HG02678 (cell line): ENCODE measurements around the gene CPNE4.
"Not testable (repeated sequence)": the region's sequence is repeated elsewhere in the genome, so short reads cannot be mapped to it uniquely, and the experiment has no call there.

Experiments
- ATAC-seq: cut with Tn5 transposase; IDR thresholded peaks from one replicate; pipeline ENCODE4 v1.9.1; 2021; ENCODE audit warnings: mild to moderate bottlenecking, moderate library complexity; ENCODE audit not compliant: unreplicated experiment

The CPNE4 gene

DNA sequence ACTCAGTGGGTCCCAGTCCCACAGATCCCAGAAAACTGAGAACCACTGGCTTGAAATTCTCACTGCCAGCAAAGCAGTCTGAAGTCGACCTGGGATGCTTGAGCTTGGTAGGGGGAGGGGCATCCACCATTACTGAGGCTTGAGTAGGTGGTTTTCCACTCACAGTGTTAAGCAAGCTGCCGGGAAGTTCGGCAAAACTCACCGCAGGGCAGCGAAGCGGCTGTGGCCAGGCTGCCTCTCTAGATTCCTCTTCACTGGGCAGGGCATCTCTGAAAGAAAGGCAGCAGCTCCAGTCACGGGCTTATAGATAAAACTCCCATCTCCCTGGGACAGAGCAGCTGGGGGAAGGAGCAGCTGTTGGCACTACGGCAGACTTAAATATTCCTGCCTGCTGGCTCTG is 71.4 kb downstream of the CPNE4 start:
- ATAC-seq: not testable (repeated sequence)

DNA sequence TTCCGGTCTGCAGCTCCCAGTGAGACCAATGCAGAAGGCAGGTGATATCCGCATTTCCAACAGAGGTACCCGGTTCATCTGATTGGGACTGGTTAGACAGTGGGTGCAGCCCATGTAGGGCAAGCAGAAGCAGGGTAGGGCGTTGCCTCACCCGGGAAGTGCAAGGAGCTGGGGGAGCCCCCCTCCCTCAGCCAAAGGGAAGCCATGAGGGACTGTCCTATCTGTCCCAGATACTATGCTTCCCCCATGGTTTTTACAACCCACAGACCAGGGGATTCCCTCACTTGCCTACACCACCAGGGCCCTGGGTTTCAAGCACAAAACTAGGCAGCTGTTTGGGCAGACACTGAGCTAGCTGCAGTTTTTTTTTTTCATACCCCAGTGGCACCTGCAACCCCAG is 71.8 kb downstream of the CPNE4 start:
- ATAC-seq: no peak

DNA sequence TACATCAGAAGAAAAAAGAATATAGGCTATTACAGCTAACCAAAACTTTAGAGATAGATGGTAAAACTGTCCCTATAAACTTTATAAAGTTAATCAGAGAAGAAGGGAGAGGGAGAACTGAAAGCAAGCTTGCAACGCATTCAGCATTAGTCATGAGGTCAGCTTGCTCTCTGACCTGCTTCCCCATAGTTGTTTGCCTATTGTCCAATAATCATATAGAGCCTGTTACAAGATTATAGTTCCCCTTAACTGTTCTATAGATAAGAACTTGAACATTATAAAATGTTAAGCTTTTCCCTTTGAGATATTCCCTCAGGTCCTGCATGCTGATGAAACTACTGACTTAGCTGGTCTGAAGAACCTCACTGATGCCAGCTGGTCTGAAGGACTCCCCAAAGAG is 74.5 kb downstream of the CPNE4 start:
- ATAC-seq: no peak

DNA sequence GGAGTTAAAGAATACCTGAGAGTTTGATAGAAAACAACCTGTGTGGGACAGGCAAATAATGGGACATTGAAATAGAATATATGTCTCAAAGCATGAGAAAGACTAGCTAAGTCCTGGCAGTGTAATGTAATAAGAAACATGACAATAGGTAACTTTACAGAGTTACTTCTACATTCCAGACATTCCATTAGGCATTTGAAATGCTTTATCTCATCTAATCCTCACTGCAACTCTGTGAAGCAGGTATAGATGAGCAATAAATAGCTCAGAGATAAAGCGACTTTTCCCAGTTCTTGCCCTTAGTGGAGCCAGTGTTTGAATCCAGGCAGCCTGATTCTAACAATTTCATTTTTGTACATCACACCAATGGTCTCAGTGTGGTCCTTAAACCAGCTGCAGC is 76.8 kb downstream of the CPNE4 start:
- ATAC-seq: no peak

DNA sequence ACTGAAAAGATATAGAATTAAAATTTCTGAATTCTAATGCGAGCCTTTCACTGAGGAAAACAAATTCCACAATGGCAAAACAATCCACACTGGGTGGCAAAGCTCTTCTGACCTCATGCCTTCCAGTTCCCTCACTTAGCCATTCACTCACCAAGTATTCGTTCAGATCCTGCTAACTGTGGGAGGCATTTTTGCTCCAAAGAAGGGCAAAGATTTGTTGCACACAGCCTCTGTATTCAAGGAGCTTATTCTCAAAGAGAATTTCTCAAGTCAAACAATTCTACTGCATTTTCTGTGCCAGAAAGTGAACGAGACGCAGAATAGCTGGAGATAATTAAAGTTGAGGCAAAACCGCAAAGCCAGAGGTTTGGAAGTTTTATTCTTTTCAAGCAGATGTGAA is 77.3 kb downstream of the CPNE4 start:
- no peak for ATAC-seq

DNA sequence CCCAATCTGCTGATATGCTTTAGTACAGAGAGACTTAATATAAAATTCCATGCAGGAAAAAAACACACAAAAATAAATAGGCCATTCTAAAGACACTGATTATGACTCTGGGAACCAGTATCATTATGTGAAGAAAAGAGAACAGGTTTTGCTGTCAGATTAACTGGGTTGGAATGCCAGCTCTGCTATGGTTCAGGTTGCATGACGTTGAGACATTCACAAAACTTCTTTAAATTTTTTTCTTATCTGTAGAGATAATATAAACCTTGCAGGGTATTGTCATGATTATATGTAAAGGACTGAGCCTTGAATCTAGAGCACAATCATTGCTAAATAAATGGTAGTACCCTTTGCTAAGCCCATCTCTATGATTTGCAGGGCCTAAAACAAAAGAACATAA is 86.0 kb downstream of the CPNE4 start:
- ATAC-seq: no peak

DNA sequence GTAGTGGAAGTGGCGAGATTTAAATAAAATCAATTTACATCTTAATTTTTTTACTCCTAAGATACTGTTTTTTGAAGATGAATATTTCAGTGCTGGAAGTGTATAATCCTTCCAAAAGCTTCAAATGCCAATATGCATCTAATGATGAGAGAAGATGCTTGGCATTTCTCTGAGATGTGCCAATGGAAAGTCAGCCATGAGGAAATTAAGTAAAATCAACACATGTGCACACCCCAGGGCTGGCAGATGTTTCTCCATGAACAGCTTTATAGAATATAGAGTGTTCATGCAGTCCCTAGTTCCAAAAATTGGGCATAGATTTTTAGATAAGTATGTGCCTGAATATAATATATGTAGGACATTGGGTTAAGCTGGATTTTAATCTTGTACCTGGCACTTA is 90.1 kb downstream of the CPNE4 start:
- no peak for ATAC-seq

DNA sequence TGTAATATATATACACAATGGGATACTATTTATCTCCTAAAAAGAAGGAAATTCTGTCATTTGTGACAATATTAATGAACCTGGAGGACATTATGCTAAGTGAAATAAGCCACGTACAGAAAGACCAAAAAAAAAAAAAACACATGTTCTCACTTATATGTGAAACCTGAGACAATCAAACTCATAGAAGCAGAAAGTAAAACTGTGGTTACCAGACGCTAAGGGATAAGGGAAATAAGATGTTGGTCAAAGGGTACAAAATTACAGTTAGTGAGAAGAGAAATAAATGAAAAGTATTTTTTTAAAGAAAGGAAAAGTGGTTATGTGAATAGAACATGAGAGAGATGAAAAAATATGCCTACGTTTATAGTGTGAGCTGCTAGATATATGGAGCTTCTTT is 101.1 kb downstream of the CPNE4 start:
- no peak for ATAC-seq

DNA sequence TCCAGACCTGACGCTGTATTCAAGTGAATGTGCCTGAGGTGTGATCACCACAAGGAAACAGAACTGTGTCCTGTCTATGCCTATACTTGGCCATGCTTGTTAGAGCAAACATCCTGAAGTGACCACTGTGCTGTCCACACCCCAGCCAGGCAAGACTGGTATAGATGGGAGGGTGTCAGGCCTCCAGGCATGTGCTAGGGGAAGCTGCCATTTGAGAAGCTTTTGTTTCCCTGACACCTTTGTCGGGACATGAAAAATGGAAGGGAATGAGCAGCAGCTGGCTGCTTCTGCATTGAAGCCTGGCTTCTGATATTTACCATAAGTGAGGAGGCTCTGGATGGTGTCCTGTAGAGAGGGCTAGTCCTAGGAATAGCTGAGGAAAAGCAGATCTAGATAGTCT is 106.2 kb downstream of the CPNE4 start:
- no peak for ATAC-seq

DNA sequence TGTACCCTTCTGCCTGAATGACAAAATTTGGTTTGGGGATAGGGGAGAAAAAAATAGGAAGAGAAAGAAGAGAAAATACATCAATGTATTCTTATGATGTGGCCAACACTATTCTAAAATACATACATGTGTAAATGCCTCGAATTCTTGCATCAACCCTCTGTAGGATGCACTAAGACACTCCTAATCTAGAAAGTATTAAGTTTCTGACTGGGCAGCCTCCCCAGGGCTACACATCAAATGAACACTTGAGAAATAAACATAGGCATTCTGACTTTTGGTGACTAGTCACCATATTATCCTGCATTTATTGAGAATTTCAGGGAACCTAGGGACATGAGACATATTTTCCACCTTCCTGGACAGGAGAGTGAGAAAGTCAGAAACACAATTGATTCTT is 109.2 kb downstream of the CPNE4 start:
- ATAC-seq: no peak

DNA sequence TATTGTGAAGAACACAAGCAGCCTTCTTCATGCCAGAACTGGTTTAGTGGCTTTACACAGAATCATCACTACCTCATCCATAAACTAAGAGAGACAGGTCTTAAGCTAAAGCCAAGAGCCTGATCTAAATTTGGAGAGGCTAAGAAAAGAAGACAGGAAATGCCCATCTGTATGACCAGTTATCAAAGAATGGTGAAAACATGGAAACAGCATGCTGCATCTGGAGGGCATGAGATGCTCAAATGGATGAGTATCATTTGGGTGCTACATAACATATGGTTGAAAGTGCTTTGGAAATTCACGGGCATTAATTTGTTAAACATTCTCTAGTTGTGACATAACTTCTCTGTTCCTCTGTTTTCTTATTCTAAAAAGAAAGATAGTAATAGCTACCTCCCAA is 112.5 kb downstream of the CPNE4 start:
- ATAC-seq: no peak

DNA sequence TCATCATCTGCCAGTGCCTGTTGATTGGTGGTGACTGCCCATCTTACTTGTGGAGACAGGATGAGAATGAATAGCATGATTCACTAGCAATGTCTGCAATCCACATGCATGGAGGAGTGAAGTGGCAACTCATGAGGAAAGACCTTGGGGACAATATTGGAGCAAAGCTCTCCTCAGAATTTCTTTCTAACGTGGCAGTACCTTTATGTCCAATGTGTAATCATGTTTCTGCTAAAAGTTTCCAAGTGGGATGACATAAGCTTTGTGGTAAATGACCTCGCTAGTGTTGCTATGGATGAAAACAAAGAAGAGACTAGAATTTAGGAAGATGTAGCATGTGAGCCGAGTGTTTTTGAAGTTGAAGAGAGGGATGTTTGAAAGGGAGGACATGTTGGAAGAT is 117.8 kb downstream of the CPNE4 start:
- no peak for ATAC-seq

DNA sequence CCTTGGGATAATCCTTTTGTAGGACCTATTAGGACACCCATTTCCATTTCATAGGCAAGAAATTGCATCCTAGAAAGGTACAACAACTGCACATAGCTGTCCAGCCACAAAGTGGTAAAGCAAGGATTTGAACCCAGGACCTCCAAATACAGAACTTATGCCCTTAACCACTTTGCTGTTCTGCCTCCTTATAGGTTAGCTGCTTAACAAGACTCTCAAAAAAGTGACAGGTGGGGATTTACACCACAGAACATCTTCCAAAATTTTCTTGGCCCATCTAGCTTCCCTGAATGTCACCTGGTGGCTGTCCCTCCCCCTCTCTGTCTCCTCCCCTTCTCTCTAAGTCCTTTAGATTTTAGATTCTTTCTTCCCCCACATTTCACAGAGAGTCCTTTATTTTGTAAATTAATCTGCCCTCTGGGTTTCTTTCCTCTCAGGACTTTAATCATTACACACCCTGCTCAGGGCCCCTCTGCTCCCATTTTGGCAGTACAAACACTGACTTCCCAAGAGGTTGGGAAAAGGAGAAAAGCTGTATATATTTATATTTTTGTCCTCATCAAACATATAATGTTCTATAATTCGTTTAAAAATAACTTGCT is 120.6 kb downstream of the CPNE4 start:
- no peak for ATAC-seq

DNA sequence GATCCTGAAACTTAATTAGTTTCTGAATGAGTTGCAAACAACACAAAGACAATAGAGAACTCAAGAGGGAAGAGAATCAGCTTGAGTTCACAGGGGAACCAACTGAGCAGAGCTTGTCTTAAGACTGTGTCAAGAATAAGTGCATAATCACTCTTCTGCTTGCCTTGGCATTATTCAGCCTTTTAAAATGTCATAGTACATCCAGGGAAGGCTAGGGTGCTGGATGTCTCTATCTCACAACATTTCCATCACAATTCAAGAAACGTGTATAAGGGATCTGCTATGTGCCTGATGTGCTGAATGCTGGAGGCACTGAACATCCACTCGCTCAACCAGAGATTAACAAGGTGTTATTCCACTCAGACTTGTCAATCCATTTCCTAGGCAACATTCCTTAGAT is 122.6 kb downstream of the CPNE4 start:
- ATAC-seq: no peak

DNA sequence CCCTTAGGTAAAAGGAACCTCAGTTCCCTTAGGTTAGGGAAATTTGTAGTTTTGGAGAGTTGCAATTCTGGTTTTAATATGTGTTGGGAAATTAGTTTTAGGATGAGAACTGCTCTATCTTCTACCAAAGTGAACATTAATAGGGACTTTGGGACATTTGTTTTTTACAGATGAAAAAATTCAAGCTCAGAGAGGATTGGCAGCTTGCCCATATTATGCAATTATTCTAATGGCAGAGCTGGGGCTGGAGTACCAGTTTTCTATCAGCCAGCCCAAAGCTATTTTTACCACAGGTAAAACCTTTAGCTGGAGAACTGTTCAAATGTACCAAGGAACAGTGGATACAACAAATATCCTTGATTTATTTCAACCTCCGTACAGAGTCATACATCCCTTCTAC is 127.0 kb downstream of the CPNE4 start:
- ATAC-seq: no peak

DNA sequence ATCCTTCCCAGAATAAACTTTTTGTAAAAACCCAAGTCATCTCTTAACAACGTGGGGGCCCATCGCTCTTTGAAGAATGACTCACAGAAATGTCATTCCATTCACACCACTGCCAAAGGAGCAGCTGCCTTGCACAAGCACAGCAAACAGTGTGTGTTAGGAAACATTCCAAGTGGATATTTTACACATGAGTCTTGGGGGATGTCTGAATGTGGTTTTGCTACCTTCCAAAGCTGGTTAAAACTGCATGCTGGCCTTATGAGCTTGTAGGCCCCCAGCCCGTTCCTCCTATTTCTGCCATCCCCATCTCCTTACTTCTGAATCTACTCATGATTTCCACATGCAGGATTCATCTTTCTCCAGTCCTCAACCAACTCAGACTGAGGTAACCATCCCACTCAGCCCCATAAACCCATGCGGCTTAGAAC is 130.8 kb downstream of the CPNE4 start:
- no peak for ATAC-seq

DNA sequence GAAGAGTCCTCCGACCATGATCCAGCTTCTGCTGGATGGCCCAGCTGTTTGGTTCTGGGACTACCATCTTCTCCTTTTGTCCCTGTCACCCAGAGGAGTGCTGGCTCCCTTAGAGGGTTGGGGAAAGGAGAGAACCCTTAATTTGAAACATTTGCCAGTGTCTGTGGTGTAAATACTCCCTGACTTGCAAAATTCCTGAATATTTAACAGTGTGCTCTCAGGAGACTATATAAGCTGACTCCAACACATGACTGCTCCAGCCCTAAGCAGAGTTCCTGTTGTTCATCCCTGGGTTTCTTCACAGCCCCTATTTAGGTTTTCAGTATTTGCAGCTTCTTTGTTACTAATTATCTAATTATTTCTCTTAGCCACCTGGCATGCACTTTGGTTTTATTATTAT is 133.1 kb downstream of the CPNE4 start:
- ATAC-seq: no peak

DNA sequence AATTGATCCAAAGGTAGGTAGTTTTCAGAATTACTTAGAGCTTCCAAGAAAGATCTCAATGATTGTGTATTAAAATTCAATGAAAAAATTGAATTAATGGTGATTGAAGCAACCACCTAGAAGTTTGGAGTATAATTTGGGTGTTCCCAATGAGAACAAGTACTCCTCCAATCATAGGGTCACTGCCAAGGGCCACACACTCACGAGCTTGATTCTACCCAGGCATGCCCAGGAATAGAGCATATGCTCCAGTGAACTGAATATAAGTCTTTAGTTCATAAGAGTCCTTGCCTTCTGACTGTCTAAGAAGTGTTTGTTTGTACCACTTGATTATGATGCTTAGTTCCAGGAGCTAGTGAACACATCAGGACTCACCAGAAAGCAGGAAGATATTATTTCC is 133.9 kb downstream of the CPNE4 start:
- no peak for ATAC-seq

DNA sequence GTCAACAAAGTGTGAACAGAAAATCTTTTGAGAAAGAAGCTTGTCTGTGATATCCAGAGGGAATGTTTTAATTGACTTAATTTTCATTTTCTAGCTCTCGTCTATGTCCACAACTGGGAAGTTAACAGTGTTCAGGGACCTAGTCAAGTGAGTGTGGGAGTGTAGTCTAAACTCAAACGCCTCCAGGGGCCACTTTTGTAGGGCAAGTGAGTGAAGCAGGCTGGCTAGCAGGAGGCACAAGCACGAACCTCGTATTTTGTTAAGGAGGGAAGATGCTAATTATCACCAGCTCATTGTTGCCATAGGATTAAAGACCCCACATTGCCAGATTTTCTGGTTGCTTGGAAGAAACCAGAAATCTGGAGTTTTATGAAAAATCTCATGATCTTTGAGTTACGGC is 135.8 kb downstream of the CPNE4 start:
- no peak for ATAC-seq

DNA sequence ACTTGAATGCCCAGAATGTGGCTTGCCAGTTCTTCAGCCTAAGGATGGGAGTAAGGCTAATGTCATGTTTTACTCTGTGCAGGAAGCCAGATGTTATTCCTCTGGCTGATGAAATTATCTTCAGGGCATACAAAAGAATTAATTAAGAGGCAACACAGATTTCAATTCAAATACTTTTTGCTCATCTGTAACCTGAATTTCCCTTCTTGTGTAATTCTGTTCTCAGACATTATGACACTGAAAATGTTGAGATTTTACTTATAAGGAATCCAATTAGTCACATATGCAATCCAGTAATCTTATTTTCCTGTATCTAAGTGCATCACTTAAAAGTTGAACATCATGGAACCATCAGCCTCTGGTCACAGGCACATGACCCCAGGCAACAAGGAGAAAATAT is 136.5 kb downstream of the CPNE4 start:
- ATAC-seq: no peak

DNA sequence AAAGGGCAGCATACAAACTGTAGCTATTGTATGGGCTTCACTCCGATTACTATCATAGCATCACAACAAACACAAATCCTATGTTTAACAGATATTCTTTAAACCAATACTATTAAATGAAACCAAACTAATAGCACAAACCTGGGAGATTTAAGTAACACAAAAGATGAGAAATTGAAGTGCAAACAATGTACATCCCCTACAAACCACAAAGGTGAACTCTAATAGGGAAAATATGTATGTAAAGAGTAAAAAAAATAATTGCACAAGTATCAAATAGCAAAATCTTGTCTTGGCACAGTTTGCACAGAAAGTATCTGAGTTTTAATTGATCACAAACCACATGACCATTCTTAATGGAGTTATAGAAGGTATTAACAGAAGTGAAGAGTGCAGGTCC is 138.5 kb downstream of the CPNE4 start:
- no peak for ATAC-seq

DNA sequence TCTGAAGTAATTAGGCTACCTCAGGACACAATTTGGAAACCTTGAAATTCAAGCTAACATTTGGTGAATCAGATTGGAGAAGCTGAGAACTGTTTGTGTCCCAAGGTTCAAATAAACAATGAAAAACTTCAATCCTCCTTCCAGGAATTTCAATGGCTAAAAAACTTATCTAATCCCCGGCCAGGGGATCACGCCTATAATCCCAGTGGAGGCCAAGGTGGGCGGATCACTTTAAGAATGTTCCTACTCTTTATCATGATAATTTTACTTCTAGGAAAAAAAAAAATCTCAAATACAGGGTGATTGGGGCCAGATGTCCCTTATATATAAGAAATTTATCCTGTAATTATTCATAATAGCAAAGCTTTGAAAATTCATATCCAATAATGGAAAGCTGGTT is 139.0 kb downstream of the CPNE4 start:
- ATAC-seq: no peak

DNA sequence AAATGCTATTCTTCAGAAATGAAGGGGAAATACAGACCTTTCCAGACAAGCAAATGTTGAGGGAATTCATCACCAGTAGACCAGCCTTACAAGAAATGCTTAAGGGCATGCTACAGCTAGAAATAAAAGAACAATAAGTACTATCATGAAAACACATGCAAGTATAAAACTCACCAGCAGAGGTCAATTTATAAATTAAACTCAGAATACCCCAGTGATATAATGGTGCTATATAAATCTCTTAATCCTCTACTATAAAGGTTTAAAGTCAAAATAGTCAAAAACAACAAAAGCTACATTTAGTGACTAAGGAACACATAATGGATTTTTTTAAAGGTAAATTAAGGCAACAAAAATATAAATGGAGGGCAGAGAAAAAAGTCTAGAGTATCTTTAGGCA is 142.5 kb downstream of the CPNE4 start:
- ATAC-seq: no peak

DNA sequence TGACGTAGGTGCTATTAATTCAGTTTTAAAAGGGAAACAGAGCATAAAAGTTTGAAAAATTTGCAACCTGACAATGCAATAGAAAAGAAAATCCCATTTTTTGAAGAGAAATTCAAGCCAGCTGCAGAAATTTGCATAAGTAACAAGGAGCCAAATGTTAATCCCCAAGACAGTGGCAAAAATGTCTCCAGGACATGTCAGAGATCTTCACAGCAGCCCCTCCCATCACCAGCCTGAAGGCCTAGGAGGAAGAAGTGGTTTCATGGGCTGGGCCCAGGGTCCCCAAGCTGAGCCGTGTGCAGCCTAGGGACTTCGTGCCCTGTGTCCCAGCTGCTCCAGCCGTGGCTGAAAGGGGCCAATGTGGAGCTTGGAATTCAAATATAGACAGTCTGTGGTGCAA is 148.9 kb downstream of the CPNE4 start:
- not testable (repeated sequence) for ATAC-seq
